ENCODE data around the gene BNC1. TPM values are rescaled to one million over a fixed set of nuclear protein-coding genes. Genes with fewer than 3 reads are reported as not detected.
"Not testable (repeated sequence)": the region's sequence is repeated elsewhere in the genome, so short reads cannot be mapped to it uniquely, and the experiment has no call there.

BNC1 gene
- total RNA-seq, 1 donor from 2014 or later: not detected

GRCh38 chr15:83225449-83225848 is 59.0 kb downstream of the BNC1 start:
- Mint-ChIP-seq H3K9me3 (peaks cover 21% of the 10 kb centered on the region), H3K27me3 (ENCODE audit: insufficient read depth, low read depth) (no peaks in the 10 kb centered on the region), H3K36me3 (no peaks in the 10 kb centered on the region), H3K4me1 (no peaks in the 10 kb centered on the region), H3K4me3 (no peak overlapping the region), H3K27ac (no peak overlapping the region)
- Histone ChIP-seq H3K9ac (no peak overlapping the region), H3K4me2 (no peak overlapping the region), H3F3A (ENCODE audit: low read depth) (peaks cover 15% of the 10 kb centered on the region), H3K27ac (no peak overlapping the region), H3K27me3 (no peaks in the 10 kb centered on the region), H3K36me3 (no peaks in the 10 kb centered on the region), H3K79me2 (ENCODE audit: low read depth) (no peaks in the 10 kb centered on the region), H3K9me3 (ENCODE audit: low read depth) (peaks cover 7% of the 10 kb centered on the region), H3K4me1 (no peaks in the 10 kb centered on the region), H4K20me1 (ENCODE audit: low read depth) (no peaks in the 10 kb centered on the region), H2AFZ (replicated peaks) (no peak overlapping the region), H3K4me3 (no peak overlapping the region)
- DNase-seq (ENCODE audit: low spot score): no peak
- no peak for TF ChIP-seq EZH2phosphoT487 (IDR thresholded peaks at IDR 0.05)
- TF ChIP-seq CTCF (IDR thresholded peaks at IDR 0.05): no peak
- no peak for TF ChIP-seq EZH2 (IDR thresholded peaks at IDR 0.05)

GRCh38 chr15:83221781-83222180 is 62.7 kb downstream of the BNC1 start:
- not testable (repeated sequence) for H3K79me2 ChIP-seq (ENCODE audit: low read depth); H3K4me1 Mint-ChIP-seq; H4K20me1 ChIP-seq (ENCODE audit: low read depth); H3K4me3 Mint-ChIP-seq; DNase-seq (ENCODE audit: low spot score); H3K4me3 ChIP-seq; H3K4me1 ChIP-seq; H3F3A ChIP-seq (ENCODE audit: low read depth); H3K27ac ChIP-seq; H3K27me3 Mint-ChIP-seq (ENCODE audit: insufficient read depth, low read depth); H3K9ac ChIP-seq; H3K27me3 ChIP-seq; H3K36me3 ChIP-seq; H2AFZ ChIP-seq (replicated peaks); H3K36me3 Mint-ChIP-seq; H3K27ac Mint-ChIP-seq; H3K4me2 ChIP-seq
- peaks cover 21% of the 10 kb centered on the region for H3K9me3 Mint-ChIP-seq
- H3K9me3 ChIP-seq (ENCODE audit: low read depth): peaks cover 14% of the 10 kb centered on the region

- no peaks in the 10 kb centered on the region for H4K20me1 ChIP-seq (ENCODE audit: low read depth)
- H3K36me3 ChIP-seq: no peaks in the 10 kb centered on the region
- TF ChIP-seq EZH2 (IDR thresholded peaks at IDR 0.05): no peak
- no peak for TF ChIP-seq EZH2phosphoT487 (IDR thresholded peaks at IDR 0.05)
- TF ChIP-seq CTCF (IDR thresholded peaks at IDR 0.05): no peak
- no peak overlapping the region for H3K4me2 ChIP-seq
- no peak for DNase-seq (ENCODE audit: low spot score)
- Mint-ChIP-seq H3K36me3 (peaks cover 3% of the 10 kb centered on the region), H3K27me3 (ENCODE audit: insufficient read depth, low read depth) (peaks cover 2% of the 10 kb centered on the region), H3K4me3 (no peak overlapping the region), H3K27ac (no peak overlapping the region), H3K4me1 (no peaks in the 10 kb centered on the region), H3K9me3 (peaks cover 15% of the 10 kb centered on the region)
- peaks cover 14% of the 10 kb centered on the region for H3K9me3 ChIP-seq (ENCODE audit: low read depth)
- H3K27ac ChIP-seq: no peak overlapping the region
- no peaks in the 10 kb centered on the region for H3F3A ChIP-seq (ENCODE audit: low read depth)
- no peaks in the 10 kb centered on the region for H3K4me1 ChIP-seq
- no peak overlapping the region for H2AFZ ChIP-seq (replicated peaks)
- no peaks in the 10 kb centered on the region for H3K79me2 ChIP-seq (ENCODE audit: low read depth)
- H3K4me3 ChIP-seq: no peak overlapping the region
- no peaks in the 10 kb centered on the region for H3K27me3 ChIP-seq
- H3K9ac ChIP-seq: no peak overlapping the region
Measured at GRCh38 chr15:83219026-83219425, 65.4 kb downstream of the BNC1 start.

- H3K27me3 ChIP-seq: no peaks in the 10 kb centered on the region
- H3K27ac Mint-ChIP-seq: no peak overlapping the region
- no peak overlapping the region for H3K4me2 ChIP-seq
- H3K4me1 Mint-ChIP-seq: no peaks in the 10 kb centered on the region
- H3K36me3 Mint-ChIP-seq: peaks cover 3% of the 10 kb centered on the region
- no peaks in the 10 kb centered on the region for H3K9me3 Mint-ChIP-seq
- H3K9ac ChIP-seq: no peak overlapping the region
- no peak overlapping the region for H3K27ac ChIP-seq
- H4K20me1 ChIP-seq (ENCODE audit: low read depth): no peaks in the 10 kb centered on the region
- H3K9me3 ChIP-seq (ENCODE audit: low read depth): peaks cover 5% of the 10 kb centered on the region
- DNase-seq (ENCODE audit: low spot score): no peak
- H2AFZ ChIP-seq (replicated peaks): no peak overlapping the region
- no peak overlapping the region for H3K4me3 ChIP-seq
- H3K4me1 ChIP-seq: no peaks in the 10 kb centered on the region
- no peak for TF ChIP-seq CTCF (IDR thresholded peaks at IDR 0.05)
- TF ChIP-seq EZH2 (IDR thresholded peaks at IDR 0.05): no peak
- TF ChIP-seq EZH2phosphoT487 (IDR thresholded peaks at IDR 0.05): no peak
- no peaks in the 10 kb centered on the region for H3F3A ChIP-seq (ENCODE audit: low read depth)
- no peaks in the 10 kb centered on the region for H3K79me2 ChIP-seq (ENCODE audit: low read depth)
- no peaks in the 10 kb centered on the region for H3K36me3 ChIP-seq
- H3K27me3 Mint-ChIP-seq (ENCODE audit: insufficient read depth, low read depth): peaks cover 2% of the 10 kb centered on the region
- no peak overlapping the region for H3K4me3 Mint-ChIP-seq
Measured at GRCh38 chr15:83215306-83215705, 69.2 kb downstream of the BNC1 start.

All from neural progenitor cell (in vitro differentiated cells).